HepG2 (cell line): ENCODE results near the gene PSKH1. TPM values are rescaled to one million over a fixed set of nuclear protein-coding genes. Genes with fewer than 3 reads are reported as not detected.

ENCODE experiments used
- ATAC-seq: fragments of 200-7000 bp; cut with Tn5 transposase; 3 replicates; pipeline ENCODE4 v1.9.1; 2020; ENCODE audit warnings: mild to moderate bottlenecking, moderate library complexity
- BruUV-seq: library from RNA; stranded (reverse); fragments of 400-500 nt; replicated peaks from 2 replicates; lab custom pipeline; 2021; lab: Mats Ljungman, UMichigan
- CTCF ChIA-PET: fragments of 300-600 bp; formaldehyde crosslinking; extraction: SDS; loops from one replicate; lab custom pipeline; 2021; ENCODE audit warnings: low total read pairs, inconsistent platforms, low intra/inter-chr PET ratio; lab: Yijun Ruan, JAX
- POLR2A ChIA-PET: fragments of 350-600 bp; sonication (Branson Sonifier 250); formaldehyde crosslinking; loops from one replicate; lab custom pipeline; 2020; ENCODE audit warnings: antibody characterized with exemption, inconsistent platforms; lab: Yijun Ruan, JAX
- DNase-seq: peaks from one replicate; pipeline ENCODE4 v3.0.0-alpha.2; 2015; ENCODE audit warnings: low spot score
- FAIRE-seq: peaks from 3 replicates; lab custom pipeline; 2011; peaks lifted over from hg19 to GRCh38; lab: Jason Lieb, UNC
- H2AFZ ChIP-seq: one replicate; pipeline ENCODE4 v1.6.1; 2011; ENCODE audit warnings: low read length, inconsistent platforms
- H3K27ac ChIP-seq: fragments of 300-600 bp; 3 replicates; pipeline ENCODE4 v1.8.0; 2011; ENCODE audit warnings: mixed run types, mild to moderate bottlenecking, mixed read lengths, low read length, inconsistent platforms; ENCODE audit not compliant: insufficient read depth; ENCODE audit errors: extremely low read length
- H3K27me3 ChIP-seq, 2 experiments: fragments of 200-600 bp in 1 of 2; 2 replicates in 1 of 2; 3 replicates in 1 of 2; pipeline versions ENCODE4 v1.6.0 to v1.8.0; 2011; ENCODE audit warnings: low read length in 2 of 2, mild to moderate bottlenecking in 2 of 2, moderate library complexity in 2 of 2, inconsistent platforms in 1 of 2; ENCODE audit not compliant: insufficient read depth in 2 of 2, control insufficient read depth in 1 of 2
- H3K36me3 ChIP-seq, 2 experiments: fragments of 200-600 bp in 1 of 2; replicated peaks in 1 of 2; 2 replicates in 1 of 2; 3 replicates in 1 of 2; pipeline versions ENCODE4 v1.5.1 to v1.8.0; 2011; ENCODE audit warnings: low read length in 2 of 2, inconsistent platforms in 1 of 2; ENCODE audit not compliant: insufficient read depth in 2 of 2, control insufficient read depth in 1 of 2
- H3K4me1 ChIP-seq: 2 replicates; pipeline ENCODE4 v1.5.1; 2012; ENCODE audit warnings: low read length, inconsistent platforms; ENCODE audit not compliant: insufficient read depth
- H3K4me2 ChIP-seq: 2 replicates; pipeline ENCODE4 v1.6.0; 2011; ENCODE audit warnings: low read depth, low read length, inconsistent platforms
- H3K4me3 ChIP-seq, 3 experiments: fragments of 200-600 bp in 1 of 3; sonication (generic), shearing (Covaris generic) in 1 of 3; replicated peaks in 1 of 3; 2 replicates each; pipeline ENCODE4 v1.5.1; 2011 to 2016; ENCODE audit warnings: low read length in 3 of 3, inconsistent platforms in 2 of 3, low read depth in 2 of 3, mild to moderate bottlenecking in 2 of 3, control low read depth in 1 of 3, mixed read lengths in 1 of 3; ENCODE audit not compliant: insufficient read depth in 1 of 3
- H3K79me2 ChIP-seq: one replicate; pipeline ENCODE4 v1.6.1; 2011; ENCODE audit warnings: low read length, inconsistent platforms; ENCODE audit not compliant: insufficient read depth
- H3K9ac ChIP-seq: 2 replicates; pipeline ENCODE4 v1.6.0; 2011; ENCODE audit warnings: mild to moderate bottlenecking, low read depth, low read length, inconsistent platforms; ENCODE audit not compliant: insufficient read depth
- H3K9me3 ChIP-seq: 2 replicates; pipeline ENCODE4 v1.5.1; 2012; ENCODE audit warnings: mild to moderate bottlenecking, low read length
- H4K20me1 ChIP-seq: 2 replicates; pipeline ENCODE4 v1.6.0; 2011; ENCODE audit warnings: inconsistent platforms, mild to moderate bottlenecking, low read length, moderate library complexity; ENCODE audit not compliant: insufficient read depth
- UBTF ChIP-seq: sonication (generic); formaldehyde crosslinking; IDR thresholded peaks from 2 replicates; pipeline ENCODE4 v1.4.0; 2020; ENCODE audit warnings: mild to moderate bottlenecking, missing genetic modification reagents
- ZNF20 ChIP-seq: sonication (generic); formaldehyde crosslinking; IDR thresholded peaks from 2 replicates; pipeline ENCODE4 v1.4.0; 2020; ENCODE audit warnings: mild to moderate bottlenecking, moderate library complexity, missing genetic modification reagents
- ZNF501 ChIP-seq: sonication (generic); formaldehyde crosslinking; IDR thresholded peaks from 2 replicates; pipeline ENCODE4 v1.5.1; 2020; ENCODE audit warnings: mild to moderate bottlenecking, moderate library complexity, missing genetic modification reagents
- ZNF510 ChIP-seq: sonication (generic); formaldehyde crosslinking; IDR thresholded peaks from 2 replicates; pipeline ENCODE4 v1.4.0; 2020; ENCODE audit warnings: low read depth, mild to moderate bottlenecking, missing genetic modification reagents
- WGBS: methylation state at CpG from one replicate; pipeline ENCODE4 v1.1.6; 2017; ENCODE audit warnings: low lambda C conversion rate; 5-methylcytosine and 5-hydroxymethylcytosine counted together
- in situ Hi-C: cut with HindIII; loops from 2 replicates; pipeline ENCODE4 v1.10.0; 2017; ENCODE audit warnings: low pct_unique_long_range_greater_than_20kb; ENCODE audit not compliant: extremely low pct_ligation_motif_present
- intact Hi-C: fragments of 100-400 bp; cut with micrococcal nuclease; formaldehyde crosslinking; loops from one replicate; pipeline ENCODE4 v1.10.0; 2022; ENCODE audit not compliant: unreplicated experiment
- polyA plus RNA-seq, 8 experiments: library from polyadenylated mRNA; depleted of rRNA in 3 of 8; stranded (reverse) in 7 of 8; unstranded in 1 of 8; fragments of >200 nt; fragmentation: Illumina TruSeq in 4 of 8; extraction: Trizol in 4 of 8; gene quantifications; 2 replicates each; pipeline versions ENCODE4 v1.2.1 to v1.2.3, GENCODE V29; 2011 to 2016; ENCODE audit warnings: low read depth in 4 of 8, missing spikeins in 1 of 8, mixed read lengths in 1 of 8; ENCODE audit not compliant: insufficient read depth in 1 of 8
- total RNA-seq, 5 experiments: library from RNA; depleted of rRNA; stranded (reverse); fragments of >200 nt; fragmentation: Illumina TruSeq; extraction: Trizol; gene quantifications; 2 replicates each; pipeline ENCODE4 v1.2.3, GENCODE V29; 2016; ENCODE audit warnings: low read depth in 1 of 5

Gene PSKH1
- total and polyA plus RNA-seq, 2 of the 13 experiments (the other 11 are each of a cell fraction or from before 2014, with no cell fraction given) = 8.4 to 19.1 TPM

GRCh38 chr16:67969254-67970039 lies 76.4 kb downstream of the PSKH1 start (continued):
- no peak for TF ChIP-seq ZNF510 (CRISPR knock-in tag)

GRCh38 chr16:67971111-67971510 lies 78.1 kb downstream of the PSKH1 start:
- Histone ChIP-seq H3K4me3 (no peak overlapping the region), H4K20me1 (peaks cover 7% of the 10 kb centered on the region; the same call in 1 of the 2 replicates), H3K79me2 (peaks cover 26% of the 10 kb centered on the region), H3K9me3 (no peaks in the 10 kb centered on the region), H3K4me2 (peak overlapping the region; percentile 14; the same call in 1 of the 2 replicates), H3K36me3 (no peaks in the 10 kb centered on the region), H2AFZ (no peak overlapping the region), H3K9ac (no peak overlapping the region), H3K27ac (no peak overlapping the region), H3K4me1 (peaks cover 56% of the 10 kb centered on the region), H3K27me3 (peaks cover 3 to 15% of the 10 kb centered on the region in 2 experiments; a peak in 4 of 5 replicates)
- FAIRE-seq (no peak), DNase-seq (no peak), ATAC-seq (no peak)
- intact Hi-C loops = no loop called here
- CTCF ChIA-PET = no interaction called here
- TF ChIP-seq ZNF501 (CRISPR knock-in tag) = 0 out of 2 replicates have a peak, but pooled peaks have one; percentile 35
- 0 out of 2 replicates have a peak, but pooled peaks have one; percentile 1 for TF ChIP-seq ZNF20
- TF ChIP-seq UBTF (CRISPR knock-in tag) = no peak
- WGBS = 56% methylated on average over 9 of the region's 9 CpGs
- no TSS peak for BruUV-seq
- in situ Hi-C loops = no loop called here
- POLR2A ChIA-PET = interaction anchor here (3.7 kb wide), 1 partner anchor 35 kb away, joined by 18 read pairs; the partner anchor contains the start of gene PSMB10
